ENCODE data around the gene MAP3K3.

Gene MAP3K3

DNA sequence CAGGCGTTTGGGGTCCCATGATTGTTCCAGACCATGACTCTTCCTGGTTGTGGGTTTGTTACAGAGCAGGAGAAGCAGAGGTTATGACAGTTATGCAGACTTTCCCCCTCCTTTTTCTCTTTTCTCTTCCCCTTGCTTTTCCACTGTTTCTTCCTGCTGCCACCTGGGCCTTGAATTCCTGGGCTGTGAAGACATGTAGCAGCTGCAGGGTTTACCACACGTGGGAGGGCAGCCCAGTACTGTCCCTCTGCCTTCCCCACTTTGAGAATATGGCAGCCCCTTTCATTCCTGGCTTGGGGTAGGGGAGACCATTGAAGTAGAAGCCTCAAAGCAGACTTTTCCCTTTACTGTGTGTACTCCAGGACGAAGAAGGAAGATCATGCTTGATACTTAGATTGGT lies 29.4 kb upstream of the MAP3K3 start:
- Histone ChIP-seq H3K27me3 (ENCODE audit: insufficient read depth, low read depth) (no peaks in the 10 kb centered on the region), H3K9ac (no peak overlapping the region), H3K4me2 (no peak overlapping the region), H3K36me3 (ENCODE audit: insufficient read depth) (no peaks in the 10 kb centered on the region), H2AFZ (ENCODE audit: low read depth) (no peak overlapping the region), H3K27ac (no peak overlapping the region), H3K4me3 (IDR thresholded peaks at IDR 0.05; ENCODE audit: insufficient read depth, low read depth, low read length) (no peak overlapping the region), H4K20me1 (ENCODE audit: insufficient read depth) (no peaks in the 10 kb centered on the region), H3K4me1 (ENCODE audit: low read depth, poor library complexity, severe bottlenecking) (peaks cover 2% of the 10 kb centered on the region), H3K79me2 (ENCODE audit: insufficient read depth, low read depth) (no peaks in the 10 kb centered on the region)
- TF ChIP-seq, protein P1, sequence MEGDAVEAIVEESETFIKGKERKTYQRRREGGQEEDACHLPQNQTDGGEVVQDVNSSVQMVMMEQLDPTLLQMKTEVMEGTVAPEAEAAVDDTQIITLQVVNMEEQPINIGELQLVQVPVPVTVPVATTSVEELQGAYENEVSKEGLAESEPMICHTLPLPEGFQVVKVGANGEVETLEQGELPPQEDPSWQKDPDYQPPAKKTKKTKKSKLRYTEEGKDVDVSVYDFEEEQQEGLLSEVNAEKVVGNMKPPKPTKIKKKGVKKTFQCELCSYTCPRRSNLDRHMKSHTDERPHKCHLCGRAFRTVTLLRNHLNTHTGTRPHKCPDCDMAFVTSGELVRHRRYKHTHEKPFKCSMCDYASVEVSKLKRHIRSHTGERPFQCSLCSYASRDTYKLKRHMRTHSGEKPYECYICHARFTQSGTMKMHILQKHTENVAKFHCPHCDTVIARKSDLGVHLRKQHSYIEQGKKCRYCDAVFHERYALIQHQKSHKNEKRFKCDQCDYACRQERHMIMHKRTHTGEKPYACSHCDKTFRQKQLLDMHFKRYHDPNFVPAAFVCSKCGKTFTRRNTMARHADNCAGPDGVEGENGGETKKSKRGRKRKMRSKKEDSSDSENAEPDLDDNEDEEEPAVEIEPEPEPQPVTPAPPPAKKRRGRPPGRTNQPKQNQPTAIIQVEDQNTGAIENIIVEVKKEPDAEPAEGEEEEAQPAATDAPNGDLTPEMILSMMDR (conservative IDR thresholded peaks at IDR 0.05; ENCODE audit: low read depth, low read length), result no peak

DNA sequence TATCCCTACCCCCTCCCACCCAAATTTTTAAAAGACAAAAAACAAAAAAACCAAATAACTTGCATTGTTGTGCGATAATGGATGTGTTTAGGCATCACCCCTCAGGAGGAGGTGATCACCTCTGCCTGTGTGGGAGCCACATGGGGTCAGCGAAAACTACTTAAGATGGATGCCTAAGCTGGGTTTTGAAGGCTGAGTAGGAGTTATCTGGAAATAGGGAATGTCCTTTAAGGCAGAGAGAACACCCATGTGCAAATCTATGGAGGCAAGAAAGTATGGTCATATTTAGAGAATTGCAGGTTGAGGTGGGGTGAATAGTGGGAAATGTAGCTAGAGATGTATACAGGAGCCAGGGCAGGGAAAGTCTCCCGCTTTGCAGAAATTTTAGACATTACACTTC lies 27.1 kb upstream of the MAP3K3 start:
- Histone ChIP-seq H3K4me3 (IDR thresholded peaks at IDR 0.05; ENCODE audit: insufficient read depth, low read depth, low read length) (no peak overlapping the region), H3K4me1 (ENCODE audit: low read depth, poor library complexity, severe bottlenecking) (peaks cover 9% of the 10 kb centered on the region), H3K9ac (no peak overlapping the region), H2AFZ (ENCODE audit: low read depth) (no peak overlapping the region), H3K79me2 (ENCODE audit: insufficient read depth, low read depth) (no peaks in the 10 kb centered on the region), H3K36me3 (ENCODE audit: insufficient read depth) (no peaks in the 10 kb centered on the region), H3K4me2 (no peak overlapping the region), H3K27ac (no peak overlapping the region), H4K20me1 (ENCODE audit: insufficient read depth) (no peaks in the 10 kb centered on the region), H3K27me3 (ENCODE audit: insufficient read depth, low read depth) (no peaks in the 10 kb centered on the region)
- TF ChIP-seq, protein P1 (conservative IDR thresholded peaks at IDR 0.05; ENCODE audit: low read depth, low read length), result no peak

DNA sequence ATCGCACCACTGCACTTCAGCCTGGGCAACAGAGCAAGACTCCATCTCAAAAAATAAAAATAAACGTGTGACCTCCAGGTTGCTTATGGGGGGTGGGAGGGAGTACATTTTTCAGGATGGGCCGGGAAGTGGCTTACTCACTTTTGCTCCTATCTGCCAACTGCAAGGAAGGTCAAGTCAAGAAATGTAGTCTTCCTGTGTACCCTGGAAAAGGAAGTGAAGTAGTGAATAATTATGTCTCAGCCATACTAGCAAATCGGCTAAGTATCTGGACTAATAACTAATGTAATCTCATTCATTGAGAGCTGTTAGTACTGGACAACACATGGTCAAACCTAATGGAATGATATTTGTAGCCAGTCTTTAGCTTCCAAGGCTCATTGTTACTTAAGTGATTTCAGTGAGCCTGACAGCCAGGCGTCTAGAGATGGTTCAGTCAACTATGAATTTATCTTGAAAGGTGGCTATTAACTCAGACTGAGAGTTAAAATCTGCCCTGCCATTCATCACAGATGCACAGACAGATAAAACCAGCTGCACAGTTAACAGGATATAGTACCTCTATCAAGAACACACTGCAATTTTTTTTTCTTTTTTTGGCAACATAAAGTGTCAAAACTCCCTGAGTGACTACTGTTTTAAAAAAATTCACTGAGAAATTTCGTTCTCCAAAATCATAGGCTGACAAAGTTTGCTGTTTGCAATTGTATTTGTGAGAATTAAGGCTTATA lies 25.2 kb upstream of the MAP3K3 start:
- H3K27ac ChIP-seq, result no peak overlapping the region

DNA sequence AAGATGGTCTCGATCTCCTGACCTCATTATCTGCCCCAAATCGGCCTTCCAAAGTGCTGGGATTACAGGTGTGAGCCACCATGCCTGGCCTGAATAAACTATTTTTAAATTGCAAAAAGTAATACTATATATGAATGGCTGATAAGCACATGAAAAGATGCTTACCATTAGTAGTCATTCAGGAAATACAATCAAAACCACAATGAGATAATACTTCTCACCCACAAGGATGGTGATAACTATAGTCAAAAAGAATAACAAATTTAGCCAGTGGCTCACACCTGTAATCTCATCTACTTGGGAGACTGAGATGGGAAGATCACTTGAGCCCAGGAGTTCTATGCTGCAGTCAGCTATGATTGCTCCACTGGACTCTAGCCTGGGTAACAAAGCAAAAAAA lies 23.9 kb upstream of the MAP3K3 start:
- H3K79me2 ChIP-seq (ENCODE audit: insufficient read depth, low read depth), result peaks cover 12% of the 10 kb centered on the region; the same call in 1 of the 2 replicates
- no peak overlapping the region for H3K27ac ChIP-seq
- H3K36me3 ChIP-seq (ENCODE audit: insufficient read depth), result no peaks in the 10 kb centered on the region
- H3K4me1 ChIP-seq (ENCODE audit: low read depth, poor library complexity, severe bottlenecking), result peaks cover 25% of the 10 kb centered on the region
- H3K4me2 ChIP-seq, result no peak overlapping the region
- TF ChIP-seq, protein P1 (conservative IDR thresholded peaks at IDR 0.05; ENCODE audit: low read depth, low read length), result no peak
- no peak overlapping the region for H2AFZ ChIP-seq (ENCODE audit: low read depth)
- H4K20me1 ChIP-seq (ENCODE audit: insufficient read depth), result no peaks in the 10 kb centered on the region
- no peak overlapping the region for H3K9ac ChIP-seq
- no peak overlapping the region for H3K4me3 ChIP-seq (IDR thresholded peaks at IDR 0.05; ENCODE audit: insufficient read depth, low read depth, low read length)
- H3K27me3 ChIP-seq (ENCODE audit: insufficient read depth, low read depth), result no peaks in the 10 kb centered on the region

More for the DNA sequence above, 25.2 kb upstream of the MAP3K3 start:
- Histone ChIP-seq H3K36me3 (ENCODE audit: insufficient read depth) (no peaks in the 10 kb centered on the region), H3K4me2 (no peak overlapping the region), H3K79me2 (ENCODE audit: insufficient read depth, low read depth) (peaks cover 10% of the 10 kb centered on the region; the same call in 1 of the 2 replicates), H3K9ac (no peak overlapping the region), H3K27me3 (ENCODE audit: insufficient read depth, low read depth) (no peaks in the 10 kb centered on the region), H3K4me3 (IDR thresholded peaks at IDR 0.05; ENCODE audit: insufficient read depth, low read depth, low read length) (no peak overlapping the region), H4K20me1 (ENCODE audit: insufficient read depth) (no peaks in the 10 kb centered on the region), H3K4me1 (ENCODE audit: low read depth, poor library complexity, severe bottlenecking) (peaks cover 20% of the 10 kb centered on the region), H2AFZ (ENCODE audit: low read depth) (no peak overlapping the region)
- TF ChIP-seq, protein P1 (conservative IDR thresholded peaks at IDR 0.05; ENCODE audit: low read depth, low read length), result no peak

All from KMS-11 (cell line).